ENCODE data around the gene LGALS4.

- TF ChIP-seq EZH2 (IDR thresholded peaks at IDR 0.05) (no peak), POLR2AphosphoS5 (IDR thresholded peaks at IDR 0.05; ENCODE audit: borderline replicate concordance, low read depth, low read length) (no peak), FOXP2 (optimal IDR thresholded peaks at IDR 0.05; ENCODE audit: control extremely low read depth, extremely low read length, insufficient read depth) (no peak)
These were observed 44.1 kb upstream of the LGALS4 start for GRCh38 chr19:38856813-38857212.

Data from SK-N-MC (cell line).